ENCODE data around the gene RPAIN.

The RPAIN gene, protein sequence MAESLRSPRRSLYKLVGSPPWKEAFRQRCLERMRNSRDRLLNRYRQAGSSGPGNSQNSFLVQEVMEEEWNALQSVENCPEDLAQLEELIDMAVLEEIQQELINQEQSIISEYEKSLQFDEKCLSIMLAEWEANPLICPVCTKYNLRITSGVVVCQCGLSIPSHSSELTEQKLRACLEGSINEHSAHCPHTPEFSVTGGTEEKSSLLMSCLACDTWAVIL

DNA sequence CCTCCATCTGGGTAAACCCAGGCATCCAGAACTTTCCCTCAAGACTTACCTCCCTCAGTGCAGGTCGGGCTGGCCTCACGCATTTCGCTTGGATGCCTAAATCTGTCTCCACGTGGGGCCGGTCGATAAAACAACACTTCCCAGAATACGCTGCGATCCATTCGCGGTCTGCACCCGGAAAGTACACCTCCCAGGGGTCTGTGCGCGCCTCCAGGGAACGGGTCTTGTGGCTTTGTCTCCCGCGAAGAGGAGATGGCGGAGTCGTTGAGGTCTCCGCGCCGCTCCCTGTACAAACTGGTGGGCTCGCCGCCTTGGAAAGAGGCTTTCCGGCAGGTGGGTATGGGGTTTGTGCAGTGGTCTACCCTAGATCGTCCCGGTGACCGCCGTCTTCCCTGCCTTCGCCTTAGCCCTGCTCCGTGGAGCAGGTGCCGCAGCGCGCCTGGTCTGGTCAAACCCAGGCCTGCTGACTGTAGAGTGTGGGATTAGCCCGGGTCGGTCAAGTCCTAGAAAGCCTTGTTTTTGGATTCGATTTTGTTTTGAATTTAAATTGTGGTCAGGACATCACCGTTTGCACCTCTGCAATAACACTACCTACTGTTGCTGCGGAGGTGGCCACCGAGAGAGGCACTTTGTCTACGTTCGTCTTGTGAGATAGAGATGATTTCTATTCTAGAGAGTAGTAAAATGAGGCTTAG lies at the start of gene RPAIN:
Gene RPAIN, plus strand, starts transcription at position 224 of the 695 bp plus-strand sequence. Its CDS starts 29 bp downstream, at position 253.
- DNase-seq: peak; percentile 96

DNA sequence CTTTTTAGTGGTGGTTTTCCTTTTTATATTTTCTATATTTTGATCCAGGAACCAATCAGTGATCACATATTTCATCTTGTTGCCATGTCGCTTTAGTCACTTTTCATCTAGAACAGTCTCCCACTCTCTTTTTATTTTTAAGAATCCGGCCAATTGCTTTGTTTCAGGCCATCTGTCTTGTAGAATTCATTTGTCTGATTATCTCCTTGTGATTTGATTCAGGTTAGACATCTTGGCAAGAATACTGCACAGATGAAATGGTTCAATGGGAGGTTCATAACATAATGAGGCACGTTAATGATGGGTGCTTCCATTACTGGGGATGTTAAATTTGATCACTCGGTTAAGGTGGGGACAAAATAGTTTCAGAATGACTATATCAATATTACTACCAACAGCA lies 49.6 kb upstream of the RPAIN start:
- DNase-seq: no peak

DNA sequence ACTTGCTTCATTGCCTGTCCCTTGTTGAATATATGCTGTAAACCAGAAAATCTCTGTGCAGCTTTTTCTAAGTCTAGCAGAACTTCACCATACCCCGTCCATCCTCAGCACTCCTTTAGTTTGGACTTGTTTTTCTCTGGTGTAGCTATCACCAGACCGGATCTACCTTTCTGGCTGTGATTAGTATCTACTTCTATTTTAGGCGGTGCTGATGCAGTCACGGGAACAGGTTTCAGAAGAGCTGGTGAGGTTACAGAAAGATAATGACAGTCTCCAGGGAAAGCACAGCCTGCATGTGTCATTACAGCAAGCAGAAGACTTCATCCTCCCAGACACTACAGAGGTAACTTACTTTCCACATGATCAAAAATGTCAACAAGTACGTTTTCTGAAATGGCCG lies 46.9 kb upstream of the RPAIN start:
- no peak for DNase-seq

- DNase-seq: no peak
Observed at GRCh38 chr17:5378566-5379207, 41.3 kb upstream of the RPAIN start.

- DNase-seq: no peak
Observed at GRCh38 chr17:5379351-5380107, 40.5 kb upstream of the RPAIN start.

DNA sequence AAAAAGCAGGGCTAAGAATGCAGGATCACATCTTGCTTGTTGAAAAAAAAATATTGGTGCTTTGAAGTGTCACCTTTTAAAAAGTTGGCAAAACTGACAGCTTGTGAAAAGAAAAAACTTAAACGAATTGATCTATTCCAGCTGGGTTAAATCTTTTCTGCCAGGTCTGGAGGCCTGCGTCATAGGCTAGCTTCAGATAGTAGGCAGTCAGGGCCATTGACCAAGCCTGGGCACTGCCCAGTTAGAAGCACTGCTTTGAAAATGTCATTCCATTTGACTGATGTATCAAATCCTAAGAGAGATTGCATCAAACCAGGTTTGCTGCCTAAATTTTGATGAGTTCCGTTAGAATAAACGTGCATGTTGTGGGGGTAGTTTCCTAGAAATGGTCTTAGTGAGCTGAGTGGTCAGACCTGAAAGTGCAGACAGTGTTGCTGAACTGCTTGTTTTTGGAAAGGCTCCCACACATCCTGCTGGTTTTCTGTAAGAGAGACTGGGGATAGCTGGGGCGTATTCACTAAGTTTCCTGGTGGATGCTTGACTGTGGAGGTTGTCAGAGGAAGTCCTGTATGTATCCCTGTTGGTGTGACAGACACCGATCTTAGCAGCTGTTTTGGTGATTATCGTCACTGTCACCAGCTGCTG lies 39.4 kb upstream of the RPAIN start:
- no peak for DNase-seq

GRCh38 chr17:5381542-5381941 lies 38.4 kb upstream of the RPAIN start:
- DNase-seq: no peak

DNA sequence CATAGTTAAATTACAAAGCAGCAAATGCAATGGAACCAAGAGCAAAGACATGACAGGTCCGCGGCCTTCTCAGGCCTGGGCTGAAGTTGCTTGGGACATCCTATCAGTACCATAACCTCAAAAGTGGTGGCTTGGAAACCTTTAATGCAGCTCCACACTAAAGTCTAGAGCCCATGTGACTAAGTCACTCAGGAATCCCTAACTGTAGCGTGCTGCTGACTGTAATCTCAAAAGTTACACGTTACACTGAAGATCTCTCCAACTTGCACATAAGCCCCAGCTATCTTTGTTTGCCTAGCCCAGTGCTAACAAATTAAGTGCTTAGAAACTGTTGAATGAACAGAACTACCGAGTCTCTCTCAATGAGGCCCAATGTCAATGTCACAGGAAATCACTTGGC lies 28.3 kb upstream of the RPAIN start:
- no peak for DNase-seq

GRCh38 chr17:5396612-5397011 lies 23.4 kb upstream of the RPAIN start:
- no peak for DNase-seq

DNA sequence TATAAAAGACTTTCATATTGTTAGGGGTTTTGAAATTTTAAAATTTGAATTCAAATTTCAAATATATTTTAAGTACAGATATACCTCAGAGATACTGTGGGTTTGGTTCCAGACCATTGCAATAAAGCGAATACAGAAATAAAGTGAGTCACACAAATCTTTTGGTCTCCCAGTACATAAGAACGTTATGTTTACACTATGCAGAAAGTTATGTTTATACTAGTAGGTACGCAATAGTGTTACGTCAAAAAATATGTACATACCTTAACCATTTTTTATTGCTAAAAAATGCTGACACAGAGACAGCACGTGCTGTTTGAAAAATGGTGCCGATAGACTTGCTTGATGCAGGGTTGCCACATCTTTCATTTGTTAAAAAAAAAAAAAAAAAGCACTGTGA lies 20.2 kb upstream of the RPAIN start:
- no peak for DNase-seq

GRCh38 chr17:5405400-5405799 lies 14.6 kb upstream of the RPAIN start:
- no peak for DNase-seq

DNA sequence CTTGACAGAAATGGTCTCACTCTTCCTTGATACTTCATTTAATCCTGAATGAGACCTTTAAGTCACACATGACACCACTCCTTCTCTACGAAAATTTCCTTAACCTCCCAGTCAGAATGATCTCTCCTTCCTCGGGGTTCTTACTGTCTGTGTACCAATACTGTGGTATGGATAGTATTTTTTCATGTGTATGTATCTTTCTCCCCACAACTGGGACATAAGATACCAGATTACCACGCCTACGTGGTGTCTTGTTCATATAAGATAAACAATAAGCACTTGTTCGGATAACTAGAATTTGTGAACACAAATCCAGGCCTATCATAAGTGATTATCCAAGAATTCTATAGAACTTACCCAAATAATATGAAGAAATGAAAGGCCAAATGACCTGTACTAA lies 11.8 kb upstream of the RPAIN start:
- no peak for DNase-seq

DNA sequence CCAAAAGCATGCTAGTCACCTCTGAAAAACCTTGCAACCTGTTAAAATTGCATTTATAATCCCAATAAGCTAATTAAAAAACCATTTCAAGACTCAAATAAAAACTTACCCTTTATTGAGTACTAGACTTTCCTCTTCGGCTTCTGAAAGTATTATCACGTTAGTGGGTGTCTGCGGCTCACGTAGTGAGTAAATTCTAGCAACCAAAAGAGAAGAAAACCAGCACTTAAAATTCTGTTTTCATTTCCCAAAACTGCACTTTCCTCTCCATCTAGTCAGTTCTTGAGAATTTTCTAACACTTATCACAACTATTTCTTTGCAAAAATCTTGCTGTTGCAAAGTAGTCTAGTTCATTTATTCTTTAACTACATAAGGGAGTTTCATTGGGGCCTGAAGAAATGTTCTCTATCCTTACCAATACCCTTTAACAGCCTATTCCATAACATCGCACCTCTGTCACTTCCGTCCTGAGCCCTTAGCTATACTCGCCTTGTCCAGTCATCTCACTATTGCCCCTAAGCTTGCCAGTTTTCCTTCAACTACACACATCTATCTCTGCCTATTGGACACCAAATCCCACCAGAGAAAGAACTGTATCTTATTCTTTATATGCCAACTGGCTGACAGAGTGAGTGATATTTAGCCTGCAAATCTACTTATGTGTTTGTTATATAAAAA lies 9.2 kb upstream of the RPAIN start:
- no peak for DNase-seq

- no peak for DNase-seq
Observed at GRCh38 chr17:5413682-5414081, 6.3 kb upstream of the RPAIN start.

DNA sequence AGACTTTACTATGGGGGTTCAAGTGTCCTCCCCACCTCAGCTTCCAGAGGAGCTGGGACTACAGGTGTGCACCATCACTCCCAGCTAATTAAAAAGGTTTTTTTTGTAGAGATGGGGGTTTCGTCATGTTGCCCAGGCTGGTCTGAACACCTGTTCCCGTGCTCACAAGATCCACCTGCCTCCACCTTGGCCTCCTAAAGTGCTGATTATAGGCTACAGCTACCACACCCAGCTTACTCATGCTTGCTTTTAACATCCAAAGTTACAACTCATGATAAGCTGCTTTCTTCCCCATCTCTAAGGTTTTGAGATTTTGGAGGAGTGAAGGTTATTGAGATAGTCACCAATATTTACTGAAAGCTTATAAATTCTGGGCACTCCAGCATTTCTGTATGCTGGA lies 3.1 kb upstream of the RPAIN start:
- no peak for DNase-seq

- DNase-seq: peak; percentile 46
Observed at GRCh38 chr17:5418858-5419355, 1.1 kb upstream of the RPAIN start.

DNA sequence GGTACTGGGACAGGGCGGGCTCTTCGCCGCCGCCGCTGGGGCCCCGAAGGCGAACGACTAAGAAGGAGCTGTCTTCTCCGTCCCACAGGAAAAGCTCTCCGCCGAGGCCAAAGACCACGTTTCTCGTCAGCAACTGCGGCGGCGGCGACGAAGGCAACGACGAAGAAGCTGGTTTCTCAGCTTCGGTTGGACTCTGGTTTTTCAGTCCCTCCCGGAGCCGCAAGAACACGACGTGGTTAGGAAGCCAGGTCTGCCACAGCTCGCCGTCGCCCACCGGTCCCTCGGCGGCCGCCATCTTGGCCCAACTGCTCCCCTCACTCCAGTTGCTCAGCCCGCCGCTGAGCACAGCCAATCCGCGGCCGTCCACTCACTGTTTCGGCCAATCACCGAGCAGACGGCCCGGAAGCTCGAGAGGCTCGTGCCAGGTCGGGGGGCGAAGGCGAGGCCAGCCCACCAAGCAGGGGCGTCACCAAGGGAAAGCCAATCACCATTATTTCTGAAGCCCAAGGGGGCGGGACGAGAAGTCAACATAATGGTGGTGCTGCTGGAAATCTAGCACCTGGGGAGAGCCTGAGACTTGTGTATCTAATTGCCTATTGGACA lies 525 bp upstream of the RPAIN start, which contains the start of gene NUP88:
Gene NUP88, minus strand, starts transcription at position 307 of the 603 bp plus-strand sequence. Its CDS starts 12 bp downstream, at position 295.
- DNase-seq: peak; percentile 98

DNA sequence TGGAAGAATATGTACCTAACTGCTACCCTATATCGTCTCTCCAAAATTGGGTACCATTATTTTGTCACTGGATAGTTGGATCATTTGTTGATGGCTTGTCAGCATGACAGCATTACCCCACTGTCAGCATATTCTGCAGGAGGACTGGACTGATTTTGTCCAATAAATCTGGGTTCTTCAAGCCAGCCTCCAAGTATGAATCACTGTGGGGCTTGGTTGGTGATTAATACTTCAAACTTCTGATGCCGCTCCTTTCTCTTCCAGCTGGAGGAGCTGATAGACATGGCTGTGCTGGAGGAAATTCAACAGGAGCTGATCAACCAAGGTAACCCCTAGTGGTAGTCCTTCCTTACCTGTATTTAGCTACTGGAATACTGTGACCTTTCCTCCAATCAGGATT lies 2.5 kb downstream of the RPAIN start:
- no peak for DNase-seq

DNA sequence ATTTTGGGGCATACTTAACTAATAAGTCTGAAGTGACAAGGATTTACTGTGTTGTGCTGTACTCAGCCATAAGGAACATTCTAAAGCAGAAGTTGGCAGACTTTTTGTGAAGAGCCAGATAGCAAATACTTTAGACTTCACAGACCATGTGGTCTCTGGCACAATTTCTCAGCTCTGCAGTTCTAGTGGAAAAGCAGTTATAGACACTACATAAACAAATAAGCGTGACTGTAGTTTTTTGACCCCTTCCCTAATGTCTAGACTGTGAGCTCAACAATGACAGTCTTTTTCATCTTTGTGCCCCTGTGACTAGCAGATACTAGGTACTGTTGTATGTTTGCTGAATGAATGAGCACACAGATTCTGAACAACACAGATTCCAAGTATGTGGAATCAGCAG lies 4.9 kb downstream of the RPAIN start:
- no peak for DNase-seq

GRCh38 chr17:5425826-5426225 lies 5.8 kb downstream of the RPAIN start:
- no peak for DNase-seq

- peak; percentile 19 for DNase-seq
Observed at GRCh38 chr17:5429191-5429887, 9.4 kb downstream of the RPAIN start.
